GM12891 (cell line): Measurements from ENCODE around the gene LARP1B.

Experiments
- PAX5 ChIP-seq: IDR thresholded peaks from 2 replicates; pipeline ENCODE4 v1.6.1; 2011; ENCODE audit warnings: low read length, moderate library complexity, mild to moderate bottlenecking; ENCODE audit not compliant: insufficient read depth, severe bottlenecking
- POLR2A ChIP-seq: IDR thresholded peaks from 2 replicates; pipeline ENCODE4 v1.6.1; 2011; ENCODE audit warnings: low read depth, low read length, control low read depth
- POLR2AphosphoS5 ChIP-seq: IDR thresholded peaks from 2 replicates; pipeline ENCODE4 v1.6.1; 2011; ENCODE audit warnings: low read depth, low read length, control low read depth
- SPI1 ChIP-seq: IDR thresholded peaks from 2 replicates; pipeline ENCODE4 v1.6.1; 2011; ENCODE audit warnings: low read depth, low read length, control low read depth
- TAF1 ChIP-seq: IDR thresholded peaks from 2 replicates; pipeline ENCODE4 v1.6.1; 2011; ENCODE audit warnings: low read depth, low read length, control low read depth

- TF ChIP-seq POLR2AphosphoS5 (no peak), POLR2A (no peak), PAX5 (no peak), SPI1 (no peak), TAF1 (no peak)
These were observed 188.9 kb downstream of the LARP1B start for GRCh38 chr4:128249787-128250668.
